Left ventricle myocardium superior (tissue), 1 donor: Measurements from ENCODE around the gene RNF128. TPM values are rescaled to one million over a fixed set of nuclear protein-coding genes. Genes with fewer than 3 reads are reported as not detected.

Experiments used
- total RNA-seq: library from RNA; stranded (reverse); fragmentation: NEBNext Ultra II Directional; extraction: Animal tissue kit (Norgen Biotek cat#: 25700); gene quantifications from one replicate; pipeline ENCODE4 v1.2.1, GENCODE V29; 2021
- donor health status: DM: no; HTN: yes; CAD: no; lungs with severe emphysema.

Gene RNF128
- total RNA-seq, 1 donor from 2014 or later = 0.15 TPM

Other genes with a start within 250 kb of the RNF128 start
- gene RADX, start 114.7 kb upstream of the RNF128 start, total RNA-seq = 0.64 TPM
- gene TBC1D8B, start 76.0 kb downstream of the RNF128 start, total RNA-seq = 1.6 TPM
- not detected for gene RIPPLY1, start 176.6 kb downstream of the RNF128 start, total RNA-seq
- not detected for gene CLDN2, start 193.7 kb downstream of the RNF128 start, total RNA-seq